CD4-positive, alpha-beta memory T cell (primary cell): ENCODE measurements around the gene ISYNA1. TPM values are rescaled to one million over a fixed set of nuclear protein-coding genes. Genes with fewer than 3 reads are reported as not detected.

Experiments used
- CTCF ChIA-PET: fragments of 350-600 bp; sonication (Branson Sonifier 250); formaldehyde crosslinking; loops from one replicate; lab custom pipeline; 2021; ENCODE audit warnings: inconsistent platforms; ENCODE audit not compliant: partially characterized antibody; lab: Charles Lee
- POLR2A ChIA-PET: fragments of 350-600 bp; sonication (Branson Sonifier 250); formaldehyde crosslinking; loops from one replicate; lab custom pipeline; 2021; ENCODE audit not compliant: partially characterized antibody; lab: Charles Lee
- DNase-seq, 5 donors: peaks; one replicate each; pipeline versions ENCODE4 v3.0.0 to v3.0.0-alpha.2; 2020 to 2022; ENCODE audit warnings: mixed read lengths in 1 of 5
- H3K27ac ChIP-seq: one replicate; pipeline ENCODE4 v1.7.0; 2013; ENCODE audit warnings: low read depth, low read length
- H3K27me3 ChIP-seq: 2 replicates; pipeline ENCODE4 v1.7.0; 2013; ENCODE audit warnings: mild to moderate bottlenecking, low read length, moderate library complexity; ENCODE audit not compliant: insufficient read depth
- H3K36me3 ChIP-seq: 2 replicates; pipeline ENCODE4 v1.7.0; 2013; ENCODE audit warnings: mild to moderate bottlenecking, low read length, moderate library complexity; ENCODE audit not compliant: insufficient read depth
- H3K4me1 ChIP-seq: 2 replicates; pipeline ENCODE4 v1.7.0; 2013; ENCODE audit warnings: mild to moderate bottlenecking, low read length, moderate library complexity; ENCODE audit not compliant: insufficient read depth
- H3K4me3 ChIP-seq, 2 donors: one replicate each; pipeline ENCODE4 v1.7.0; 2013; ENCODE audit warnings: low read length in 2 of 2, mild to moderate bottlenecking in 1 of 2
- H3K9me3 ChIP-seq, 2 donors: one replicate each; pipeline ENCODE4 v1.7.0; 2013; ENCODE audit warnings: low read length in 2 of 2, control low read depth in 1 of 2; ENCODE audit not compliant: control insufficient read depth in 1 of 2
- H3K27ac Mint-ChIP-seq, 7 donors: one replicate each; pipeline ENCODE4 v1.8.0; 2020 to 2021; ENCODE audit warnings: mixed read lengths in 7 of 7, mild to moderate bottlenecking in 6 of 7, inconsistent platforms in 3 of 7, moderate library complexity in 3 of 7
- H3K27me3 Mint-ChIP-seq, 2 donors: one replicate each; pipeline ENCODE4 v1.8.0; 2020 to 2021; ENCODE audit warnings: mixed read lengths in 2 of 2
- H3K36me3 Mint-ChIP-seq, 2 donors: one replicate each; pipeline ENCODE4 v1.8.0; 2020 to 2021; ENCODE audit warnings: mixed read lengths in 2 of 2, inconsistent platforms in 1 of 2, mild to moderate bottlenecking in 1 of 2
- H3K4me1 Mint-ChIP-seq, 4 donors: one replicate each; pipeline ENCODE4 v1.8.0; 2020 to 2021; ENCODE audit warnings: mixed read lengths in 4 of 4, mild to moderate bottlenecking in 1 of 4
- H3K4me3 Mint-ChIP-seq, 8 donors: one replicate each; pipeline ENCODE4 v1.8.0; 2020 to 2021; ENCODE audit warnings: mixed read lengths in 8 of 8, mild to moderate bottlenecking in 7 of 8, moderate library complexity in 6 of 8, inconsistent platforms in 3 of 8
- H3K9me3 Mint-ChIP-seq, 8 donors: one replicate each; pipeline ENCODE4 v1.8.0; 2020 to 2021; ENCODE audit warnings: mixed read lengths in 8 of 8, mild to moderate bottlenecking in 5 of 8, inconsistent platforms in 3 of 8, moderate library complexity in 1 of 8
- intact Hi-C: fragments of 100-400 bp; cut with micrococcal nuclease; formaldehyde crosslinking; loops from one replicate; pipeline ENCODE4 v1.15.1; 2023
- polyA plus RNA-seq, 2 donors: library from polyadenylated mRNA; unstranded; fragments of 300-500 nt; fragmentation: Illumina TruSeq; gene quantifications; one replicate each; pipeline ENCODE4 v1.2.3, GENCODE V29; 2021
- total RNA-seq, 2 experiments: library from RNA; stranded (reverse); gene quantifications; one replicate each; pipeline ENCODE4 v1.2.3, GENCODE V29; 2021

ISYNA1 gene
- total and polyA plus RNA-seq, 4 experiments from 2014 or later, result 27.5 to 43.2 (median 36.7) TPM

- POLR2A ChIA-PET, result no interaction called here
- Histone ChIP-seq H3K4me1 (peaks cover 11% of the 10 kb centered on the region), H3K4me3 (no peak overlapping the region), H3K36me3 (no peaks in the 10 kb centered on the region), H3K9me3 (no peaks in the 10 kb centered on the region), H3K27me3 (peaks cover 7% of the 10 kb centered on the region), H3K27ac (no peak overlapping the region)
- no peak for DNase-seq
- CTCF ChIA-PET, result interaction anchor here (1.4 to 1.6 kb wide), 2 partner anchors 27 to 114 kb away, joined by 4 read pairs; no protein-coding TSS in a partner anchor
- no peak overlapping the region for H3K4me3 Mint-ChIP-seq
- H3K4me1 Mint-ChIP-seq, result peaks cover 0 to 8% (median 3%) of the 10 kb centered on the region in 4 donors
- H3K27me3 Mint-ChIP-seq, result peaks cover 8 to 10% of the 10 kb centered on the region in 2 donors
- H3K9me3 Mint-ChIP-seq, result no peaks in the 10 kb centered on the region
- intact Hi-C loops, result no loop called here
- H3K27ac Mint-ChIP-seq, result no peak overlapping the region
- H3K36me3 Mint-ChIP-seq, result no peaks in the 10 kb centered on the region
These were observed 45.0 kb downstream of the ISYNA1 start for GRCh38 chr19:18392926-18393325.

GRCh38 chr19:18392417-18392816 lies 45.5 kb downstream of the ISYNA1 start:
- H3K36me3 ChIP-seq, result no peaks in the 10 kb centered on the region
- Mint-ChIP-seq H3K36me3 (no peaks in the 10 kb centered on the region), H3K4me1 (peaks cover 2 to 13% (median 5%) of the 10 kb centered on the region in 4 donors), H3K9me3 (no peaks in the 10 kb centered on the region), H3K4me3 (no peak overlapping the region), H3K27ac (no peak overlapping the region), H3K27me3 (peaks cover 6 to 9% of the 10 kb centered on the region in 2 donors)
- H3K4me1 ChIP-seq, result peaks cover 11% of the 10 kb centered on the region
- CTCF ChIA-PET, result interaction anchor here (1.6 to 5.4 kb wide), 2 partner anchors 20 to 113 kb away, joined by 4 to 92 read pairs; no protein-coding TSS in a partner anchor
- intact Hi-C loops, result no loop called here
- no peak overlapping the region for H3K4me3 ChIP-seq
- POLR2A ChIA-PET, result no interaction called here
- no peak for DNase-seq
- H3K27ac ChIP-seq, result no peak overlapping the region
- H3K9me3 ChIP-seq, result no peaks in the 10 kb centered on the region
- peaks cover 6% of the 10 kb centered on the region for H3K27me3 ChIP-seq

- H3K4me1 ChIP-seq, result peaks cover 7% of the 10 kb centered on the region
- H3K36me3 Mint-ChIP-seq, result no peaks in the 10 kb centered on the region
- peaks cover 14% of the 10 kb centered on the region for H3K27me3 ChIP-seq
- no peaks in the 10 kb centered on the region for H3K9me3 ChIP-seq
- H3K4me3 Mint-ChIP-seq, result no peak overlapping the region
- ChIA-PET CTCF (interaction anchor here (5.4 kb wide), 1 partner anchor 20 kb away, joined by 92 read pairs; no protein-coding TSS in a partner anchor), POLR2A (no interaction called here)
- no peak overlapping the region for H3K27ac ChIP-seq
- DNase-seq, result no peak
- H3K27ac Mint-ChIP-seq, result peak overlapping the region in 1 of 7 donors; percentile 38
- peaks cover 7 to 12% of the 10 kb centered on the region in 2 donors for H3K27me3 Mint-ChIP-seq
- H3K4me3 ChIP-seq, result no peak overlapping the region
- no peaks in the 10 kb centered on the region for H3K9me3 Mint-ChIP-seq
- H3K36me3 ChIP-seq, result no peaks in the 10 kb centered on the region
- H3K4me1 Mint-ChIP-seq, result peaks cover 2 to 14% (median 6%) of the 10 kb centered on the region in 4 donors
- intact Hi-C loops, result no loop called here
These were observed 46.3 kb downstream of the ISYNA1 start for GRCh38 chr19:18391509-18392075.

- CTCF ChIA-PET, result interaction anchor here (0.6 to 5.4 kb wide), 7 partner anchors 10 to 299 kb away, joined by 3 to 92 read pairs (median 4); no protein-coding TSS in a partner anchor
- Mint-ChIP-seq H3K4me3 (peak overlapping the region in 2 of 8 donors; percentile 17 to 32), H3K27ac (peak overlapping the region in 1 of 7 donors; percentile 32), H3K9me3 (no peaks in the 10 kb centered on the region), H3K36me3 (no peaks in the 10 kb centered on the region), H3K27me3 (peaks cover 6 to 10% of the 10 kb centered on the region in 2 donors), H3K4me1 (peaks cover 2 to 14% (median 6%) of the 10 kb centered on the region in 4 donors)
- Histone ChIP-seq H3K9me3 (no peaks in the 10 kb centered on the region), H3K27me3 (peaks cover 21% of the 10 kb centered on the region), H3K4me1 (peaks cover 7% of the 10 kb centered on the region), H3K36me3 (no peaks in the 10 kb centered on the region), H3K4me3 (no peak overlapping the region), H3K27ac (no peak overlapping the region)
- no peak for DNase-seq
- intact Hi-C loops, result no loop called here
- POLR2A ChIA-PET, result interaction anchor here (1.3 kb wide), 1 partner anchor 84 kb away, joined by 3 read pairs; no protein-coding TSS in a partner anchor
These were observed 47.6 kb downstream of the ISYNA1 start for GRCh38 chr19:18390065-18390907.

- DNase-seq, result no peak
- Histone ChIP-seq H3K27ac (no peak overlapping the region), H3K27me3 (peaks cover 21% of the 10 kb centered on the region), H3K36me3 (no peaks in the 10 kb centered on the region), H3K9me3 (no peaks in the 10 kb centered on the region), H3K4me3 (no peak overlapping the region), H3K4me1 (peaks cover 7% of the 10 kb centered on the region)
- peaks cover 2 to 14% (median 6%) of the 10 kb centered on the region in 4 donors for H3K4me1 Mint-ChIP-seq
- CTCF ChIA-PET, result interaction anchor here (0.6 to 5.4 kb wide), 9 partner anchors 9 to 298 kb away, joined by 3 to 92 read pairs (median 7); no protein-coding TSS in a partner anchor
- no peaks in the 10 kb centered on the region for H3K36me3 Mint-ChIP-seq
- H3K27me3 Mint-ChIP-seq, result peaks cover 8 to 10% of the 10 kb centered on the region in 2 donors
- peak overlapping the region in 3 of 8 donors; percentile 39 to 69 (median 60) for H3K4me3 Mint-ChIP-seq
- intact Hi-C loops, result no loop called here
- H3K9me3 Mint-ChIP-seq, result no peaks in the 10 kb centered on the region
- peak overlapping the region in 1 of 7 donors; percentile 32 for H3K27ac Mint-ChIP-seq
- POLR2A ChIA-PET, result interaction anchor here (0.7 to 1.3 kb wide), 2 partner anchors 83 to 109 kb away, joined by 3 read pairs; no protein-coding TSS in a partner anchor
These were observed 48.2 kb downstream of the ISYNA1 start for GRCh38 chr19:18389726-18390064.

GRCh38 chr19:18388960-18389725 lies 48.8 kb downstream of the ISYNA1 start:
- intact Hi-C loops, result loop anchor here (1.0 kb wide), 1 partner anchor 21 kb away; no protein-coding TSS in a partner anchor
- CTCF ChIA-PET, result interaction anchor here (0.6 to 5.4 kb wide), 22 partner anchors 7 to 298 kb away, joined by 3 to 92 read pairs (median 6); partner anchors contain the start of genes LSM4, RAB3A and SSBP4
- Mint-ChIP-seq H3K4me3 (peak overlapping the region in 7 of 8 donors; percentile 50 to 75 (median 64)), H3K27me3 (peaks cover 10 to 11% of the 10 kb centered on the region in 2 donors), H3K27ac (peak overlapping the region in 1 of 7 donors; percentile 32), H3K4me1 (peaks cover 2 to 14% (median 6%) of the 10 kb centered on the region in 4 donors), H3K36me3 (no peaks in the 10 kb centered on the region), H3K9me3 (no peaks in the 10 kb centered on the region)
- no peak for DNase-seq
- Histone ChIP-seq H3K27ac (no peak overlapping the region), H3K36me3 (no peaks in the 10 kb centered on the region), H3K4me1 (peaks cover 7% of the 10 kb centered on the region), H3K9me3 (no peaks in the 10 kb centered on the region), H3K27me3 (peaks cover 21% of the 10 kb centered on the region), H3K4me3 (peak overlapping the region in 1 of 2 donors; percentile 31)
- POLR2A ChIA-PET, result interaction anchor here (0.7 to 1.4 kb wide), 6 partner anchors 25 to 109 kb away, joined by 3 to 11 read pairs (median 4); partner anchors contain the start of gene SSBP4
